GM20431 (cell line): ENCODE results near the gene KRT76.
"Not testable (repeated sequence)": the region's sequence is repeated elsewhere in the genome, so short reads cannot be mapped to it uniquely, and the experiment has no call there.

ENCODE experiments used
- in situ Hi-C: fragments of 300-500 bp; cut with MseI, MboI; formaldehyde crosslinking; loops from one replicate; pipeline ENCODE4 v1.15.0; 2020; ENCODE audit warnings: low sequenced_read_pairs; ENCODE audit not compliant: unreplicated experiment

KRT76 gene

GRCh38 chr12:52766351-52767019 is 10.7 kb downstream of the KRT76 start:
- in situ Hi-C loops: no loop called here

GRCh38 chr12:52765702-52766101 is 11.4 kb downstream of the KRT76 start:
- in situ Hi-C loops: no loop called here

GRCh38 chr12:52763991-52764390 is 13.2 kb downstream of the KRT76 start:
- in situ Hi-C loops: no loop called here

- in situ Hi-C loops: no loop called here
Measured at GRCh38 chr12:52763036-52763659, 14.0 kb downstream of the KRT76 start.

GRCh38 chr12:52761802-52762201 is 15.3 kb downstream of the KRT76 start:
- in situ Hi-C loops: no loop called here

- in situ Hi-C loops: not testable (repeated sequence)
Measured at GRCh38 chr12:52761218-52761617, 15.9 kb downstream of the KRT76 start.

GRCh38 chr12:52760623-52761022 is 16.5 kb downstream of the KRT76 start:
- in situ Hi-C loops: no loop called here

- in situ Hi-C loops: no loop called here
Measured at GRCh38 chr12:52759695-52760094, 17.4 kb downstream of the KRT76 start.

- in situ Hi-C loops: no loop called here
Measured at GRCh38 chr12:52759218-52759617, 17.9 kb downstream of the KRT76 start.

GRCh38 chr12:52757449-52758176 is 19.5 kb downstream of the KRT76 start:
- in situ Hi-C loops: no loop called here

GRCh38 chr12:52756281-52756960 is 20.7 kb downstream of the KRT76 start:
- in situ Hi-C loops: no loop called here

- in situ Hi-C loops: no loop called here
Measured at GRCh38 chr12:52755533-52755932, 21.6 kb downstream of the KRT76 start.

- in situ Hi-C loops: no loop called here
Measured at GRCh38 chr12:52754135-52754534, 23.0 kb downstream of the KRT76 start.

- in situ Hi-C loops: no loop called here
Measured at GRCh38 chr12:52753283-52753682, 23.9 kb downstream of the KRT76 start.

- in situ Hi-C loops: no loop called here
Measured at GRCh38 chr12:52752516-52752915, 24.6 kb downstream of the KRT76 start.

- in situ Hi-C loops: no loop called here
Measured at GRCh38 chr12:52751795-52752194, 25.4 kb downstream of the KRT76 start.

GRCh38 chr12:52750532-52750931 is 26.6 kb downstream of the KRT76 start:
- in situ Hi-C loops: not testable (repeated sequence)

GRCh38 chr12:52749827-52750226 is 27.3 kb downstream of the KRT76 start:
- in situ Hi-C loops: no loop called here

GRCh38 chr12:52748578-52748977 is 28.6 kb downstream of the KRT76 start:
- in situ Hi-C loops: no loop called here

GRCh38 chr12:52745554-52745953 is 31.6 kb downstream of the KRT76 start:
- in situ Hi-C loops: no loop called here
